Measurements from ENCODE around the gene UNC13A.

- TF ChIP-seq, protein P1, sequence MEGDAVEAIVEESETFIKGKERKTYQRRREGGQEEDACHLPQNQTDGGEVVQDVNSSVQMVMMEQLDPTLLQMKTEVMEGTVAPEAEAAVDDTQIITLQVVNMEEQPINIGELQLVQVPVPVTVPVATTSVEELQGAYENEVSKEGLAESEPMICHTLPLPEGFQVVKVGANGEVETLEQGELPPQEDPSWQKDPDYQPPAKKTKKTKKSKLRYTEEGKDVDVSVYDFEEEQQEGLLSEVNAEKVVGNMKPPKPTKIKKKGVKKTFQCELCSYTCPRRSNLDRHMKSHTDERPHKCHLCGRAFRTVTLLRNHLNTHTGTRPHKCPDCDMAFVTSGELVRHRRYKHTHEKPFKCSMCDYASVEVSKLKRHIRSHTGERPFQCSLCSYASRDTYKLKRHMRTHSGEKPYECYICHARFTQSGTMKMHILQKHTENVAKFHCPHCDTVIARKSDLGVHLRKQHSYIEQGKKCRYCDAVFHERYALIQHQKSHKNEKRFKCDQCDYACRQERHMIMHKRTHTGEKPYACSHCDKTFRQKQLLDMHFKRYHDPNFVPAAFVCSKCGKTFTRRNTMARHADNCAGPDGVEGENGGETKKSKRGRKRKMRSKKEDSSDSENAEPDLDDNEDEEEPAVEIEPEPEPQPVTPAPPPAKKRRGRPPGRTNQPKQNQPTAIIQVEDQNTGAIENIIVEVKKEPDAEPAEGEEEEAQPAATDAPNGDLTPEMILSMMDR (IDR thresholded peaks at IDR 0.05; ENCODE audit: insufficient read depth, low read length, poor library complexity, severe bottlenecking) = no peak
- no peak for TF ChIP-seq EZH2phosphoT487 (conservative IDR thresholded peaks at IDR 0.05; ENCODE audit: low read length)
These were observed 29.5 kb downstream of the UNC13A start for GRCh38 chr19:17658666-17659065.
